H1 (cell line): ENCODE data around the gene MAGI2. TPM values are rescaled to one million over a fixed set of nuclear protein-coding genes. Genes with fewer than 3 reads are reported as not detected.

ENCODE experiments used
- CTCF ChIA-PET: fragments of 300-600 bp; sonication (Branson Sonifier 250); formaldehyde crosslinking; loops from one replicate; lab custom pipeline; 2021; ENCODE audit not compliant: partially characterized antibody; lab: Charles Lee
- POLR2A ChIA-PET: fragments of 300-600 bp; sonication (Branson Sonifier 250); formaldehyde crosslinking; loops from one replicate; lab custom pipeline; 2021; ENCODE audit warnings: inconsistent platforms; ENCODE audit not compliant: partially characterized antibody; lab: Charles Lee
- DNase-seq, 2 experiments: peaks; one replicate each; pipeline versions ENCODE4 v3.0.0 to v3.0.0-alpha.2; 2010 to 2022; ENCODE audit warnings: low spot score in 2 of 2, low read depth in 1 of 2, mixed read lengths in 1 of 2
- FAIRE-seq: peaks from 2 replicates; lab custom pipeline; 2011; peaks lifted over from hg19 to GRCh38; lab: Jason Lieb, UNC
- H2AFZ ChIP-seq: 2 replicates; pipeline ENCODE4 v1.8.1; 2012; ENCODE audit warnings: low read length, inconsistent platforms
- H2AK5ac ChIP-seq: 2 replicates; pipeline ENCODE4 v1.6.1; 2013; ENCODE audit warnings: low read depth, low read length
- H2BK120ac ChIP-seq: replicated peaks from 2 replicates; pipeline ENCODE3; 2013; ENCODE audit warnings: low read depth, low read length, inconsistent platforms
- H2BK12ac ChIP-seq: 2 replicates; pipeline ENCODE4 v1.6.1; 2013; ENCODE audit warnings: low read depth, low read length
- H2BK15ac ChIP-seq: 2 replicates; pipeline ENCODE4 v1.6.1; 2013; ENCODE audit warnings: low read length
- H2BK20ac ChIP-seq: 2 replicates; pipeline ENCODE4 v1.6.1; 2013; ENCODE audit warnings: low read length
- H2BK5ac ChIP-seq: 2 replicates; pipeline ENCODE4 v1.6.1; 2013; ENCODE audit warnings: low read depth, low read length
- H3K14ac ChIP-seq: 2 replicates; pipeline ENCODE4 v1.6.1; 2013; ENCODE audit warnings: inconsistent platforms; ENCODE audit not compliant: insufficient read length
- H3K18ac ChIP-seq: 2 replicates; pipeline ENCODE4 v1.6.1; 2013; ENCODE audit warnings: low read length; ENCODE audit errors: extremely low read depth
- H3K23ac ChIP-seq: 2 replicates; pipeline ENCODE4 v1.6.1; 2013; ENCODE audit warnings: inconsistent platforms; ENCODE audit not compliant: insufficient read length
- H3K23me2 ChIP-seq: 2 replicates; pipeline ENCODE4 v1.6.1; 2013; ENCODE audit warnings: low read depth, low read length
- H3K27ac ChIP-seq: 2 replicates; pipeline ENCODE4 v1.6.1; 2011; ENCODE audit warnings: low read depth, low read length, inconsistent platforms
- H3K27me3 ChIP-seq, 4 experiments: replicated peaks in 1 of 4; 1 replicate in 1 of 4; 2 replicates in 3 of 4; pipeline versions ENCODE4 v1.6.1 to v1.8.1; 2011 to 2013; ENCODE audit warnings: low read length in 3 of 4, mild to moderate bottlenecking in 3 of 4, inconsistent platforms in 2 of 4, mixed read lengths in 2 of 4, moderate library complexity in 1 of 4; ENCODE audit not compliant: control insufficient read depth in 3 of 4, insufficient read depth in 3 of 4; ENCODE audit errors: extremely low read depth in 1 of 4
- H3K36me3 ChIP-seq, 4 experiments: 2 replicates each; pipeline versions ENCODE4 v1.6.1 to v1.8.1; 2011 to 2013; ENCODE audit warnings: mild to moderate bottlenecking in 4 of 4, low read length in 3 of 4, moderate library complexity in 2 of 4, control low read depth in 1 of 4, inconsistent platforms in 1 of 4; ENCODE audit not compliant: insufficient read depth in 4 of 4, control insufficient read depth in 2 of 4
- H3K4ac ChIP-seq: replicated peaks from 2 replicates; pipeline ENCODE3; 2013; ENCODE audit warnings: low read length, low read depth, mixed read lengths, inconsistent platforms; ENCODE audit not compliant: insufficient read length
- H3K4me1 ChIP-seq, 4 experiments: replicated peaks in 1 of 4; 1 replicate in 1 of 4; 2 replicates in 3 of 4; pipeline versions ENCODE4 v1.6.1 to v1.8.1; 2011 to 2013; ENCODE audit warnings: low read length in 3 of 4, inconsistent platforms in 2 of 4, mixed read lengths in 1 of 4; ENCODE audit not compliant: insufficient read depth in 4 of 4, control insufficient read depth in 3 of 4
- H3K4me2 ChIP-seq, 2 experiments: 2 replicates each; pipeline versions ENCODE4 v1.6.1 to v1.8.1; 2011 to 2013; ENCODE audit warnings: low read depth in 2 of 2, low read length in 2 of 2, control low read depth in 1 of 2, inconsistent platforms in 1 of 2, mild to moderate bottlenecking in 1 of 2; ENCODE audit not compliant: insufficient read depth in 1 of 2
- H3K4me3 ChIP-seq, 4 experiments: fragments of 200-600, 300-600 bp in 1 of 4; sonication (generic), shearing (Covaris generic), sonication (Bioruptor Twin) in 1 of 4; 2 replicates each; pipeline versions ENCODE4 v1.5.1 to v1.8.1; 2011 to 2016; ENCODE audit warnings: low read length in 4 of 4, low read depth in 3 of 4, control low read depth in 2 of 4, inconsistent platforms in 2 of 4, mild to moderate bottlenecking in 2 of 4, mixed read lengths in 1 of 4, moderate library complexity in 1 of 4; ENCODE audit not compliant: insufficient read depth in 2 of 4; ENCODE audit errors: extremely low read depth in 1 of 4
- H3K56ac ChIP-seq: replicated peaks from 2 replicates; pipeline ENCODE3; 2013; ENCODE audit warnings: low read depth, mild to moderate bottlenecking, mixed read lengths, low read length, inconsistent platforms; ENCODE audit not compliant: insufficient read length
- H3K79me1 ChIP-seq: 2 replicates; pipeline ENCODE4 v1.6.1; 2013; ENCODE audit warnings: low read depth, low read length, control low read depth
- H3K79me2 ChIP-seq, 2 experiments: 2 replicates each; pipeline versions ENCODE4 v1.6.1 to v1.8.1; 2012 to 2013; ENCODE audit warnings: low read length in 2 of 2, mild to moderate bottlenecking in 2 of 2, inconsistent platforms in 1 of 2; ENCODE audit not compliant: insufficient read depth in 2 of 2, control insufficient read depth in 1 of 2
- H3K9ac ChIP-seq, 4 experiments: replicated peaks in 1 of 4; 1 replicate in 1 of 4; 2 replicates in 3 of 4; pipeline versions ENCODE4 v1.6.1 to v1.8.1; 2011 to 2013; ENCODE audit warnings: low read depth in 3 of 4, low read length in 3 of 4, control low read depth in 2 of 4, mild to moderate bottlenecking in 2 of 4, moderate library complexity in 2 of 4, inconsistent platforms in 1 of 4; ENCODE audit errors: extremely low read depth in 1 of 4
- H3K9me3 ChIP-seq, 2 experiments: 2 replicates each; pipeline versions ENCODE4 v1.6.1 to v1.8.1; 2012 to 2013; ENCODE audit warnings: mild to moderate bottlenecking in 2 of 2, moderate library complexity in 2 of 2, control low read depth in 1 of 2, inconsistent platforms in 1 of 2, low read depth in 1 of 2, low read length in 1 of 2, mixed read lengths in 1 of 2; ENCODE audit not compliant: insufficient read depth in 2 of 2
- H4K20me1 ChIP-seq, 2 experiments: replicated peaks in 1 of 2; 2 replicates each; pipeline versions ENCODE3 to v1.8.1; 2011 to 2013; ENCODE audit warnings: inconsistent platforms in 2 of 2, low read length in 2 of 2, mild to moderate bottlenecking in 1 of 2; ENCODE audit not compliant: insufficient read depth in 2 of 2, control insufficient read depth in 1 of 2
- H4K5ac ChIP-seq: 2 replicates; pipeline ENCODE4 v1.6.1; 2013; ENCODE audit warnings: low read length, low read depth, mixed read lengths, inconsistent platforms; ENCODE audit not compliant: insufficient read length
- H4K8ac ChIP-seq: 2 replicates; pipeline ENCODE4 v1.8.0; 2013; ENCODE audit warnings: mild to moderate bottlenecking, moderate library complexity, low read length, inconsistent platforms; ENCODE audit not compliant: insufficient read depth; ENCODE audit errors: extremely low read depth
- H4K91ac ChIP-seq: replicated peaks from 2 replicates; pipeline ENCODE3; 2013; ENCODE audit warnings: low read length, mixed read lengths, inconsistent platforms; ENCODE audit not compliant: insufficient read length
- ATF2 ChIP-seq: IDR thresholded peaks from 2 replicates; pipeline ENCODE4 v1.6.1; 2012; ENCODE audit warnings: low read length, inconsistent platforms
- CHD1 ChIP-seq: IDR thresholded peaks from 2 replicates; pipeline ENCODE4 v1.6.1; 2012; ENCODE audit warnings: low read depth, low read length, improper control_type of control experiment
- CHD2 ChIP-seq: IDR thresholded peaks from 2 replicates; pipeline ENCODE4 v1.6.1; 2012; ENCODE audit warnings: low read length, improper control_type of control experiment
- EZH2 ChIP-seq: fragments of 200-600 bp; sonication (generic); IDR thresholded peaks from 2 replicates; pipeline ENCODE4 v1.7.1; 2012; ENCODE audit warnings: low read depth, mild to moderate bottlenecking, moderate library complexity, low read length, inconsistent platforms; ENCODE audit not compliant: severe bottlenecking
- FOSL1 ChIP-seq: IDR thresholded peaks from 2 replicates; pipeline ENCODE4 v1.6.1; 2011; ENCODE audit warnings: mild to moderate bottlenecking, low read depth, low read length, moderate library complexity; ENCODE audit not compliant: insufficient read depth
- GABPA ChIP-seq: IDR thresholded peaks from 2 replicates; pipeline ENCODE4 v1.6.1; 2011; ENCODE audit warnings: mild to moderate bottlenecking, low read length, moderate library complexity, borderline replicate concordance; ENCODE audit not compliant: insufficient read depth
- JUND ChIP-seq: IDR thresholded peaks from 2 replicates; pipeline ENCODE4 v1.6.1; 2011; ENCODE audit warnings: mild to moderate bottlenecking, improper control_type of control experiment, low read length
- KDM4A ChIP-seq: IDR thresholded peaks from one replicate; pipeline ENCODE4 v1.7.1; 2012; ENCODE audit warnings: low read depth, mild to moderate bottlenecking, moderate library complexity, low read length, inconsistent platforms; ENCODE audit not compliant: severe bottlenecking
- MAFK ChIP-seq: IDR thresholded peaks from 2 replicates; pipeline ENCODE4 v1.6.1; 2012; ENCODE audit warnings: low read depth, mild to moderate bottlenecking, improper control_type of control experiment, low read length
- POLR2AphosphoS5 ChIP-seq: IDR thresholded peaks from 2 replicates; pipeline ENCODE4 v1.6.1; 2011; ENCODE audit warnings: low read depth, low read length
- SUZ12 ChIP-seq: fragments of 200-600 bp; sonication (generic); IDR thresholded peaks from 2 replicates; pipeline ENCODE4 v1.6.1; 2012; ENCODE audit warnings: mild to moderate bottlenecking, inconsistent platforms, low read length, moderate library complexity, mixed read lengths
- TAF7 ChIP-seq: optimal IDR thresholded peaks from 2 replicates; pipeline ENCODE3; 2011; ENCODE audit warnings: low read depth, mild to moderate bottlenecking, inconsistent platforms, low read length, moderate library complexity, borderline replicate concordance
- YY1 ChIP-seq: IDR thresholded peaks from 2 replicates; pipeline ENCODE4 v1.6.1; 2011; ENCODE audit warnings: low read depth, mild to moderate bottlenecking, low read length
- ZNF274 ChIP-seq: IDR thresholded peaks from 2 replicates; pipeline ENCODE4 v1.7.0; 2012; ENCODE audit warnings: low read length, borderline replicate concordance; ENCODE audit errors: extremely low read depth
- WGBS, 2 experiments: shearing (Covaris generic) in 1 of 2; methylation state at CpG; one replicate each; pipeline versions ENCODE4 v1.1.6 to v1.1.7; 2013 to 2015; ENCODE audit warnings: low lambda C conversion rate in 2 of 2, mixed read lengths in 2 of 2, inconsistent platforms in 1 of 2, low coverage in 1 of 2, missing lambda C conversion rate in 1 of 2; ENCODE audit not compliant: insufficient replicate concordance in 2 of 2, insufficient coverage in 1 of 2, insufficient read length in 1 of 2; ENCODE audit errors: extremely low coverage in 1 of 2, missing lambda C conversion rate in 1 of 2; 5-methylcytosine and 5-hydroxymethylcytosine counted together
- polyA plus RNA-seq, 7 experiments: library from polyadenylated mRNA; depleted of rRNA in 3 of 7; stranded (reverse) in 5 of 7; unstranded in 2 of 7; fragments of >200 nt in 5 of 7; fragments of 200-250 nt in 2 of 7; gene quantifications; 1 replicate in 5 of 7; 2 replicates in 1 of 7; 4 replicates in 1 of 7; pipeline versions ENCODE4 v1.2.1 to v1.2.3, GENCODE V29; 2011 to 2013; ENCODE audit warnings: missing spikeins in 2 of 7, mixed read lengths in 2 of 7
- total RNA-seq: library from RNA; stranded (reverse); fragmentation: NEBNext Ultra II Directional; extraction: Animal tissue kit (Norgen Biotek cat#: 25700); gene quantifications from 2 replicates; pipeline ENCODE4 v1.2.1, GENCODE V29; 2021

The MAGI2 gene
- total and polyA plus RNA-seq, 2 of the 8 experiments (the other 6 are each of a cell fraction or from before 2014, with no cell fraction given) = 6.0 to 27.3 TPM

- Histone ChIP-seq H2BK20ac (no peak overlapping the region), H3K27me3 (no peaks in the 10 kb centered on the region), H3K79me2 (no peaks in the 10 kb centered on the region), H3K9ac (no peak overlapping the region), H4K8ac (no peak overlapping the region), H3K4me3 (no peak overlapping the region), H2AK5ac (no peak overlapping the region), H3K4ac (no peak overlapping the region), H4K91ac (no peak overlapping the region), H2BK12ac (no peak overlapping the region), H3K79me1 (no peaks in the 10 kb centered on the region), H3K9me3 (no peaks in the 10 kb centered on the region), H3K23ac (no peak overlapping the region), H2AFZ (no peak overlapping the region), H3K23me2 (no peaks in the 10 kb centered on the region), H2BK15ac (no peak overlapping the region), H4K5ac (no peak overlapping the region), H2BK120ac (no peak overlapping the region), H3K56ac (no peak overlapping the region), H3K36me3 (no peaks in the 10 kb centered on the region), H4K20me1 (no peaks in the 10 kb centered on the region), H3K4me1 (no peaks in the 10 kb centered on the region), H3K4me2 (no peak overlapping the region), H2BK5ac (no peak overlapping the region), H3K14ac (no peak overlapping the region), H3K27ac (no peak overlapping the region), H3K18ac (no peak overlapping the region)
- CTCF ChIA-PET = interaction anchor here (1.1 kb wide), 1 partner anchor 19 kb away, joined by 3 read pairs; no protein-coding TSS in a partner anchor
- POLR2A ChIA-PET = no interaction called here
- 95% methylated on average over 4 of the region's 4 CpGs; no CpG with 5 or more reads in 1 of the 2 experiments for WGBS, 2 experiments
- DNase-seq = no peak
- FAIRE-seq = no peak
- TF ChIP-seq JUND (no peak), TAF7 (no peak), ATF2 (no peak), ZNF274 (no peak), EZH2 (no peak), SUZ12 (no peak), KDM4A (no peak), GABPA (no peak), MAFK (no peak), POLR2AphosphoS5 (no peak), CHD1 (no peak), YY1 (no peak), CHD2 (no peak), FOSL1 (no peak)
Observed at GRCh38 chr7:79037001-79037400, 416.5 kb downstream of the MAGI2 start.
